SK-N-SH treated with all-trans-retinoic acid at 6 μM for 48 hours (cell line): Measurements from ENCODE around the gene CFAP100.

Source experiments
- ATAC-seq: fragments of 200-7000 bp; cut with Tn5 transposase; 3 replicates; pipeline ENCODE4 v1.9.1; 2020; ENCODE audit warnings: mild to moderate bottlenecking, moderate library complexity
- ARNTL ChIP-seq: fragments of 450-650 bp; formaldehyde crosslinking; IDR thresholded peaks from 2 replicates; pipeline ENCODE4 v1.5.0; 2020; ENCODE audit warnings: low read depth, mild to moderate bottlenecking, moderate library complexity, borderline replicate concordance
- CREB5 ChIP-seq: fragments of 250-450 bp; sonication (Bioruptor Pico); IDR thresholded peaks from 2 replicates; pipeline ENCODE4 v1.5.1; 2020; ENCODE audit warnings: low read depth, mild to moderate bottlenecking, moderate library complexity
- CSDC2 ChIP-seq: fragments of 250-450 bp; sonication (Bioruptor Pico); IDR thresholded peaks from 2 replicates; pipeline ENCODE4 v1.5.0; 2020; ENCODE audit warnings: mild to moderate bottlenecking, moderate library complexity
- CSRNP3 ChIP-seq: fragments of 250-450 bp; sonication (Bioruptor Pico); IDR thresholded peaks from 2 replicates; pipeline ENCODE4 v1.5.1; 2021; ENCODE audit warnings: mild to moderate bottlenecking, moderate library complexity
- ESRRG ChIP-seq: fragments of 250-450 bp; sonication (Bioruptor Pico); IDR thresholded peaks from 2 replicates; pipeline ENCODE4 v1.6.1; 2021; ENCODE audit warnings: mild to moderate bottlenecking
- GLIS3 ChIP-seq: fragments of 250-450 bp; sonication (Bioruptor Pico); IDR thresholded peaks from 2 replicates; pipeline ENCODE4 v1.5.0; 2020; ENCODE audit warnings: mild to moderate bottlenecking, moderate library complexity
- ISL1 ChIP-seq: fragments of 250-450 bp; sonication (Bioruptor Pico); IDR thresholded peaks from 2 replicates; pipeline ENCODE4 v2.1.2; 2022; ENCODE audit warnings: mild to moderate bottlenecking, moderate library complexity
- OSR1 ChIP-seq: fragments of 250-450 bp; sonication (Bioruptor Pico); IDR thresholded peaks from 2 replicates; pipeline ENCODE4 v1.8.0; 2022; ENCODE audit warnings: moderate library complexity, mild to moderate bottlenecking, inconsistent platforms
- PATZ1 ChIP-seq: fragments of 250-450 bp; sonication (Bioruptor Pico); IDR thresholded peaks from 2 replicates; pipeline ENCODE4 v1.8.0; 2020; ENCODE audit warnings: mild to moderate bottlenecking, moderate library complexity, borderline replicate concordance
- POU6F1 ChIP-seq: fragments of 250-450 bp; sonication (Bioruptor Pico); IDR thresholded peaks from 2 replicates; pipeline ENCODE4 v1.8.0; 2021; ENCODE audit warnings: low read depth, mild to moderate bottlenecking, moderate library complexity, borderline replicate concordance
- PPARA ChIP-seq: fragments of 250-450 bp; sonication (Bioruptor Pico); IDR thresholded peaks from 2 replicates; pipeline ENCODE4 v1.5.0; 2020; ENCODE audit warnings: mild to moderate bottlenecking, borderline replicate concordance
- RARB ChIP-seq: fragments of 250-450 bp; sonication (Bioruptor Pico); IDR thresholded peaks from 2 replicates; pipeline ENCODE4 v1.8.0; 2021; ENCODE audit warnings: mild to moderate bottlenecking, moderate library complexity
- SNAI2 ChIP-seq: fragments of 250-450 bp; sonication (Bioruptor Pico); IDR thresholded peaks from 2 replicates; pipeline ENCODE4 v1.5.0; 2020; ENCODE audit warnings: mild to moderate bottlenecking, moderate library complexity
- TCF4 ChIP-seq: fragments of 250-450 bp; sonication (Bioruptor Pico); IDR thresholded peaks from 2 replicates; pipeline ENCODE4 v1.8.0; 2021; ENCODE audit warnings: mild to moderate bottlenecking, moderate library complexity, borderline replicate concordance
- TOX ChIP-seq: fragments of 250-450 bp; sonication (Bioruptor Pico); IDR thresholded peaks from 2 replicates; pipeline ENCODE4 v1.8.0; 2021; ENCODE audit warnings: mild to moderate bottlenecking, moderate library complexity, borderline replicate concordance
- TSHZ2 ChIP-seq: fragments of 250-450 bp; sonication (Bioruptor Pico); IDR thresholded peaks from 2 replicates; pipeline ENCODE4 v1.5.0; 2020; ENCODE audit warnings: mild to moderate bottlenecking, moderate library complexity
- ZC3H10 ChIP-seq: fragments of 250-450 bp; sonication (Bioruptor Pico); IDR thresholded peaks from 2 replicates; pipeline ENCODE4 v1.5.1; 2021; ENCODE audit warnings: mild to moderate bottlenecking, moderate library complexity
- ZFP3 ChIP-seq: fragments of 250-450 bp; sonication (Bioruptor Pico); IDR thresholded peaks from 2 replicates; pipeline ENCODE4 v1.5.0; 2020; ENCODE audit warnings: mild to moderate bottlenecking, moderate library complexity
- ZFP30 ChIP-seq: fragments of 450-650 bp; formaldehyde crosslinking; IDR thresholded peaks from 2 replicates; pipeline ENCODE4 v1.5.0; 2022; ENCODE audit warnings: mild to moderate bottlenecking, moderate library complexity
- ZNF565 ChIP-seq: fragments of 450-650 bp; formaldehyde crosslinking; conservative IDR thresholded peaks from 2 replicates; pipeline ENCODE4 v1.5.0; 2020; ENCODE audit warnings: low read depth, mild to moderate bottlenecking, moderate library complexity
- ZNF70 ChIP-seq: fragments of 450-650 bp; formaldehyde crosslinking; IDR thresholded peaks from 2 replicates; pipeline ENCODE4 v1.5.0; 2020; ENCODE audit warnings: mild to moderate bottlenecking, moderate library complexity

Gene CFAP100

GRCh38 chr3:126448893-126449180 is 54.1 kb downstream of the CFAP100 start:
- no peak for ATAC-seq
- TF ChIP-seq CSDC2 (CRISPR knock-in tag) (no peak), ESRRG (CRISPR knock-in tag) (no peak), CSRNP3 (no peak), ZC3H10 (CRISPR knock-in tag) (no peak), ISL1 (CRISPR knock-in tag) (no peak)

- TF ChIP-seq ARNTL: no peak
- TF ChIP-seq POU6F1 (CRISPR knock-in tag): no peak
- no peak for TF ChIP-seq ESRRG (CRISPR knock-in tag)
- TF ChIP-seq ZC3H10 (CRISPR knock-in tag): no peak
- no peak for TF ChIP-seq ZFP30 (CRISPR knock-in tag)
- no peak for TF ChIP-seq OSR1 (CRISPR knock-in tag)
- no peak for TF ChIP-seq PATZ1 (CRISPR knock-in tag)
- no peak for TF ChIP-seq ISL1 (CRISPR knock-in tag)
- no peak for TF ChIP-seq SNAI2
- no peak for TF ChIP-seq PPARA (CRISPR knock-in tag)
- no peak for TF ChIP-seq ZFP3 (CRISPR knock-in tag)
- no peak for ATAC-seq
These were observed 54.9 kb downstream of the CFAP100 start for GRCh38 chr3:126449621-126450051.

- ATAC-seq: no peak
- TF ChIP-seq TSHZ2 (CRISPR knock-in tag) (no peak), ZNF70 (no peak)
These were observed 55.5 kb downstream of the CFAP100 start for GRCh38 chr3:126450219-126450618.

- no peak for TF ChIP-seq ZNF565
- TF ChIP-seq TOX (CRISPR knock-in tag): no peak
- TF ChIP-seq PPARA (CRISPR knock-in tag): no peak
- no peak for TF ChIP-seq CSDC2 (CRISPR knock-in tag)
- TF ChIP-seq TCF4 (CRISPR knock-in tag): no peak
- TF ChIP-seq CREB5 (CRISPR knock-in tag): no peak
- no peak for TF ChIP-seq ZFP3 (CRISPR knock-in tag)
- TF ChIP-seq POU6F1 (CRISPR knock-in tag): no peak
- no peak for TF ChIP-seq CSRNP3
- no peak for TF ChIP-seq ZFP30 (CRISPR knock-in tag)
- no peak for TF ChIP-seq ZNF70
- no peak for TF ChIP-seq ISL1 (CRISPR knock-in tag)
- no peak for TF ChIP-seq OSR1 (CRISPR knock-in tag)
- TF ChIP-seq ZC3H10 (CRISPR knock-in tag): no peak
- no peak for TF ChIP-seq RARB (CRISPR knock-in tag)
- no peak for TF ChIP-seq GLIS3 (CRISPR knock-in tag)
- no peak for TF ChIP-seq ARNTL
- ATAC-seq: no peak
These were observed 56.0 kb downstream of the CFAP100 start for GRCh38 chr3:126450744-126451143.
